ENCODE results near the gene TERT.
"Not testable (repeated sequence)": the region's sequence is repeated elsewhere in the genome, so short reads cannot be mapped to it uniquely, and the experiment has no call there.

TERT gene

GRCh38 chr5:1293416-1294205 lies 1.3 kb downstream of the TERT start:
- no peak for DNase-seq

GRCh38 chr5:1292846-1293415 lies 1.9 kb downstream of the TERT start:
- no peak for DNase-seq

GRCh38 chr5:1292139-1292538 lies 2.7 kb downstream of the TERT start:
- DNase-seq: no peak

- no peak for DNase-seq
These were observed 3.2 kb downstream of the TERT start for GRCh38 chr5:1291611-1292080.

GRCh38 chr5:1290956-1291355 lies 3.9 kb downstream of the TERT start:
- DNase-seq: not testable (repeated sequence)

- not testable (repeated sequence) for DNase-seq
These were observed 5.3 kb downstream of the TERT start for GRCh38 chr5:1289559-1289958.

GRCh38 chr5:1288439-1289335 lies 6.2 kb downstream of the TERT start:
- no peak for DNase-seq

- DNase-seq: no peak
These were observed 9.0 kb downstream of the TERT start for GRCh38 chr5:1285883-1286291.

GRCh38 chr5:1285141-1285540 lies 9.7 kb downstream of the TERT start:
- no peak for DNase-seq

- not testable (repeated sequence) for DNase-seq
These were observed 10.4 kb downstream of the TERT start for GRCh38 chr5:1284336-1284970.

GRCh38 chr5:1283729-1284041 lies 11.2 kb downstream of the TERT start:
- DNase-seq: not testable (repeated sequence)

GRCh38 chr5:1282993-1283728 lies 11.7 kb downstream of the TERT start:
- not testable (repeated sequence) for DNase-seq

- DNase-seq: no peak
These were observed 12.5 kb downstream of the TERT start for GRCh38 chr5:1282131-1282992.

- DNase-seq: no peak
These were observed 13.6 kb downstream of the TERT start for GRCh38 chr5:1281038-1281882.

- no peak for DNase-seq
These were observed 14.5 kb downstream of the TERT start for GRCh38 chr5:1280177-1281037.

- no peak for DNase-seq
These were observed 15.3 kb downstream of the TERT start for GRCh38 chr5:1279443-1280151.

- DNase-seq: no peak
These were observed 16.0 kb downstream of the TERT start for GRCh38 chr5:1278656-1279442.

- no peak for DNase-seq
These were observed 16.7 kb downstream of the TERT start for GRCh38 chr5:1278216-1278615.

Measured in bone marrow (tissue), 2 donors.